NCI-H2107 treated with DMSO at 0.1 percent for 48 hours (cell line): Measurements from ENCODE around the gene PRRX2.
"Not testable (repeated sequence)": the region's sequence is repeated elsewhere in the genome, so short reads cannot be mapped to it uniquely, and the experiment has no call there.

Experiments used
- DNase-seq: peaks from one replicate; lab custom pipeline; 2025; ENCODE audit not compliant: unreplicated experiment; lab: John Stamatoyannopoulos, UW

The PRRX2 gene

DNA sequence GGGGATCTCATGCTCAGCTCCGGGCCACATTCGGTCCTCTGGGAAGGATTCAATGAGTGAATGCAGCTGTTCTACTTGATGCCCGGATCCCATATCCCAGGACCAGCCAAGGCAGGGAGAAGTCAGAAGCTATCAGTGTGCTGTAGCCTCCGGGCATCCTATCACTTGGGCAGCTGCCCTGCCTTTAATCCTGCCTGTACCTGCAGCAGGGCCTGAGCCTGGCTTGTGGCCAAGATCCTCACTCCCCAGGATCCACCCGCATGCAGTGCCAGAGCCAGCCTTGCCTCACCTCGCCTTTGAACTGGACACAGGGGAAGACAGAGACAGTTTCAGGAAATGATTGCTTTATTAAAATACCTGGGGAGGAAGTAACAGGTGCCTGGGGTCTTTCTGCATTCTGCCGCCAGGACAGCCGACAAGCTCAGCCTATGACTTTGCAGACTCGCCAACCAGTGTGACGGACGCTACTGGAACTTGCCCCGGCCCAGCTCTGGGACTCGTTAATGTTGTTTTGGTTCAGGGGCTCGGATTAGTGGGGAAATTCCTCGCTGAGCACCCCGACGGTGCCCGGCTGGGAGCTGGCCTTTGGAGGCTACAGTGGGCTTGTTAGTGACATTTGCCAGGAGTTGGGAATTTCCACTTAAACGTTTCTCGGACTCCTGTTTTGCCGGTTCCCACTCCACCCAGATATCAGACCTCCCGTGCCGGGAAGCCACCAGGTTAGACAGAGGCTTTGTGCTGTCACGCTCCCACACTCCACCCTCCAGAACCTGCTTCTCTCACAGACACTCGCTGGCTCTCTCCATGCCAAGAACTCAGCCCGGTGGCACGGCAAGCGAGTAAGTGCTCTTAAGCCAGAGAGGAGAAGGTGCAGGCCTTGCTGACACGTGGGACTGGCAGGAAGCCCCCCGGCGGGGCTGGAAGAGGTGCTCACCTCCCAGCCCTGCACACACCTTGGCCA lies 86.7 kb downstream of the PRRX2 start:
- no peak for DNase-seq

- no peak for DNase-seq
Measured at GRCh38 chr9:129752900-129753729, 87.7 kb downstream of the PRRX2 start, which contains the start of gene PTGES. PTGES (minus strand) TSS chr9:129753042; CDS start chr9:129753012, 30 bp downstream.

- DNase-seq = no peak
Measured at GRCh38 chr9:129755151-129755550, 89.7 kb downstream of the PRRX2 start.

DNA sequence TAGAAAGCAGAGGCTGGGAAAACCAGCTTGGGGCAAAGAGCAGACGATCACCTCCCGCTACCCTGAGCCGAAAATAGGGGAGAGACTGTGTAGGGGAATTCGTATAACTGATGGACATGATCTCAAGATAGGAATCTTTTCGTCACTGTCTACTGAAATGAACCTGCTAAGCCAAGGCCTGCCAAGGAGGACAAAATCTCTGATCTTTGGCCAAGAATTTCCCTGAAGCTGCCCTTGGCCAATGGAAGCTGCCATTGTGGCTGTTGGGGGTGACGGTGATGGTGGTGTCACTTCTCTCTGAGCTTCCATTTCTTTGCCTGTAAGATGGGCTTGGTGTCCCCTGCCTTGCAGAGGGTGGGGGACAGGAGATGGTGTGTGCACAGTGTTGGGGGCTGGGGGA lies 90.7 kb downstream of the PRRX2 start:
- DNase-seq = no peak

DNA sequence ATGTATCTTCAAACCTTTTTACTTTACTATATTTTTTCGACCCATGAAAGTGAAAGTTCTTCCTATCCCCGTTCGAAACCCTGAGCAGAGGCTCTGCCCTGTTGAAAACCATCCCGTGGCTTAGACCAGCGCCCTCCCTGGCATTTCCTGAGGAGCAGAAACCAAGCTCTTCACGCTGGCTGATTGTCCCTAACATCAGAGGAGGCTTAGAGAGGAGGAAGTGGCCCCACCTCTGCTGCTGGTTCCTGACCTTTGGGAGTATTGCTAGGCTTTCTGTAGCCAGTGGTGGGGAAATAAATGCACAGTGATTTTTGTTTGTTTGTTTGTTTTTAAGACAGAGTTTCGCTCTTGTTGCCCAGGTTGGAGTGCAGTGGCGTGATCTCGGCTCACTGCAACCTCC lies 91.6 kb downstream of the PRRX2 start:
- DNase-seq = no peak

DNA sequence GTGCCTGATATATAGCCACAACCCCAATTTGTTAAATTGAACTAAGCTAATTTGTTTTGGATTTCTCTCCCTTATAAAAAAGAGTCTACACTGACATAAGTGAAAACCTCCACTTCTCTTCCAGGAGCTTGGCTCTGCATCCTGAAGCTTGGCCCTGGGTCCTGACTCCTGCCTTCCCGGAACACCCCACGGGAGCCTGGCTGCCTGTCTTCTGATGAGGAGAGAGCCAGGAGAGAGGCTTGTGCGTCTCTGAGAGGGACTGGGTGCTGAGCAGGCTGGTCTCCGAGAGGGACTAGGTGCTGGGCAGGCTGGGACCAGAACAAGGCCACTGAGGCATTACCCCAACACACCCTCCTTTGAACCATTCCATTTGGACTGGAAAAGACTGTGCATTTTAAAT lies 93.9 kb downstream of the PRRX2 start:
- no peak for DNase-seq

GRCh38 chr9:129759804-129760502 lies 94.5 kb downstream of the PRRX2 start:
- no peak for DNase-seq

DNA sequence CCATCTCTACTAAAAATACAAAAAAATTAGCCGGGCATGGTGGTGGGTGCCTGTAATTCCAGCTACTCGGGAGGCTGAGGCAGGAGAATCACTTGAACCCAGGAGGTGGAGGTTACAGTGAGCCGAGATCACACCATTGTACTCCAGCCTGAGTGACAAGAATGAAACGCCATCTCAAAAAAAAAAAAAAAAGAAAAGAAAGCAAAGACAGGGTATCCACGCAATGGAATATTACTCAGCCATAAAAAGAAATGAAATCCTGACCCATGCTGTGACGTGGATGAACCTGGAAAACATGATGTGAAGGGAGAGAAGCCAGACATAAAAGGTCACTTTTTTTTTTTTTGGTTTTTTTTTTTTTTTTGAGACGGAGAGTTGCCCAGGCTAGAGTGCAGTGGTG lies 95.3 kb downstream of the PRRX2 start:
- not testable (repeated sequence) for DNase-seq

GRCh38 chr9:129761293-129761900 lies 96.0 kb downstream of the PRRX2 start:
- DNase-seq = no peak

GRCh38 chr9:129761901-129762369 lies 96.5 kb downstream of the PRRX2 start:
- no peak for DNase-seq

DNA sequence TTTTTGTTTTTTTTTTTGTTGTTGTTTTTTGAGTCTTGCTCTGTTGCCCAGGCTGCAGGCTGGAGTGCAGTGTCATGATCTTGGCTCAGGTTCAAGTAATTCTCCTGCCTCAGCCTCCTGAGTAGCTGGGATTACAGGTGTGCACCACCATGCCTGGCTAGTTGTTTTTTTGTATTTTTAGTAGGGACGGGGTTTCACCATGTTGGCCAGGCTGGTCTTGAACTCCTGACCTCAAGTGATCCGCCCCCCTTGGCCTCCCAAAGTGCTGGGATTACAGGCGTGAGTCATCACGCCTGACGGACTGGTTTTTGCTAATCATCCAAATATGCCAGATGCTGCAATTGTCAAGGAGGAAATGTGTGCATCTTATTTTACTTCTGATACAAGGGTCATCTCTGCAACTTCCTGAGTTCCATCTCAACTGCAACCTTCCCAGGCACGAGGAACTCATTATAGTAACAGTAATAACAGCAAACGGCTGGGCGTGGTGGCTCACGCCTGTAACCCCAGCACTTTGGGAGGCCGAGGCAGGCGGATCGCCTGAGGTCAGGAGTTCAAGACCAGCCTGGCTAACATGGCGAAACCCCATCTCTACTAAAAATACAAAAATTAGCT lies 97.0 kb downstream of the PRRX2 start:
- DNase-seq = not testable (repeated sequence)

GRCh38 chr9:129762985-129763926 lies 97.8 kb downstream of the PRRX2 start:
- no peak for DNase-seq

GRCh38 chr9:129765764-129766317 lies 100.4 kb downstream of the PRRX2 start:
- DNase-seq = no peak

- DNase-seq = no peak
Measured at GRCh38 chr9:129768486-129768885, 103.0 kb downstream of the PRRX2 start.

DNA sequence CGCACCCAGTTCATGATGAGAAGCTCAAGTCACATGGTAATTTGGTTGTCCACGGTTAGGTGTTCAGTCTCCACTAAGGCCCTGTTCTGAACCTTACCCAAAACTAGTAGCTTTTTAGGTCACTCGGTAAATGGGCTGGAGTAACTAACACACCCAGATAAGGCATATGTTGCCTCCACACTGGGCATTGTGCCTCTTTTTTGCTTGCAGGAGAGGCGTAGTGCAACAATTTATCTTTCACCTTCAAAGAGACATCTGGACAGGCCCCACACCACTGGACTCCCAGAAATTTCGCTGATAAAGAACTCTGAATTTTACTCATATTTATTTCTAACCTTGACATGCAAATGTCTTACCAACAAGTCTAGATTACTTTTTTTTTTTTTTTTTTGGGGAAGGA lies 104.2 kb downstream of the PRRX2 start:
- DNase-seq = no peak

- DNase-seq = no peak
Measured at GRCh38 chr9:129770741-129771140, 105.3 kb downstream of the PRRX2 start.
